Esophagus muscularis mucosa (tissue), 4 donors: ENCODE measurements around the gene BHLHA9. TPM values are rescaled to one million over a fixed set of nuclear protein-coding genes. Genes with fewer than 3 reads are reported as not detected.
A peak's percentile ranks its signal among the peaks of the same experiment; 100 is the strongest.

Experiments used
- DNase-seq: peaks from one replicate; pipeline ENCODE4 v3.0.0-alpha.2; 2017; ENCODE audit errors: extremely low spot score
- H3K27ac ChIP-seq, 4 donors: fragments of 200-600 bp; sonication (generic); replicated peaks in 1 of 4; 1 replicate in 3 of 4; 2 replicates in 1 of 4; pipeline ENCODE4 v1.5.1; 2016 to 2019; ENCODE audit warnings: mild to moderate bottlenecking in 1 of 4
- H3K27me3 ChIP-seq, 4 donors: fragments of 200-600 bp; sonication (generic); one replicate each; pipeline versions ENCODE4 v1.5.1 to v1.6.0; 2016 to 2019
- H3K36me3 ChIP-seq, 4 donors: fragments of 200-600 bp; sonication (generic); one replicate each; pipeline ENCODE4 v1.5.1; 2016 to 2019
- H3K4me1 ChIP-seq, 4 donors: fragments of 200-600 bp; sonication (generic); one replicate each; pipeline ENCODE4 v1.5.1; 2016 to 2019
- H3K4me3 ChIP-seq, 4 donors: fragments of 200-600 bp; sonication (generic); 1 replicate in 2 of 4; 2 replicates in 2 of 4; pipeline ENCODE4 v1.5.1; 2016 to 2019; ENCODE audit warnings: mild to moderate bottlenecking in 4 of 4, moderate library complexity in 1 of 4
- H3K9me3 ChIP-seq, 4 donors: fragments of 200-600 bp; sonication (generic); 1 replicate in 3 of 4; 2 replicates in 1 of 4; pipeline ENCODE4 v1.5.1; 2016 to 2019
- EP300 ChIP-seq: sonication (generic); formaldehyde crosslinking; IDR thresholded peaks from one replicate; pipeline ENCODE4 v1.6.1; 2017; ENCODE audit warnings: antibody characterized with exemption
- POLR2A ChIP-seq: fragments of 450-650 bp; IDR thresholded peaks from one replicate; pipeline ENCODE4 v1.6.1; 2017; ENCODE audit warnings: antibody characterized with exemption, moderate library complexity, mild to moderate bottlenecking, low read depth
- POLR2AphosphoS5 ChIP-seq, 2 donors: sonication (generic); formaldehyde crosslinking; IDR thresholded peaks; one replicate each; pipeline ENCODE4 v1.6.1; 2017; ENCODE audit warnings: antibody characterized with exemption in 2 of 2
- WGBS: methylation state at CpG from one replicate; pipeline ENCODE4 v1.1.5; 2018; 5-methylcytosine and 5-hydroxymethylcytosine counted together
- intact Hi-C: fragments of 100-400 bp; cut with DNase I; formaldehyde crosslinking; loops from one replicate; pipeline ENCODE4 v1.15.1; 2023
- total RNA-seq, 4 donors: library from RNA; depleted of rRNA; stranded (reverse); fragments of >200 nt; gene quantifications; one replicate each; pipeline versions ENCODE4 v1.1.0 to v1.2.1, GENCODE V29; 2016
- TF ChIP-seq, protein P1 (sequence below), 3 experiments: fragments of 200-600 bp in 2 of 3; fragments of 450-650 bp in 1 of 3; sonication (generic) in 2 of 3; IDR thresholded peaks; one replicate each; pipeline ENCODE4 v1.5.1; 2017 to 2019; ENCODE audit warnings: antibody characterized with exemption in 3 of 3, mild to moderate bottlenecking in 2 of 3, moderate library complexity in 1 of 3

The BHLHA9 gene
- total RNA-seq, 4 donors from 2014 or later = not detected

DNA sequence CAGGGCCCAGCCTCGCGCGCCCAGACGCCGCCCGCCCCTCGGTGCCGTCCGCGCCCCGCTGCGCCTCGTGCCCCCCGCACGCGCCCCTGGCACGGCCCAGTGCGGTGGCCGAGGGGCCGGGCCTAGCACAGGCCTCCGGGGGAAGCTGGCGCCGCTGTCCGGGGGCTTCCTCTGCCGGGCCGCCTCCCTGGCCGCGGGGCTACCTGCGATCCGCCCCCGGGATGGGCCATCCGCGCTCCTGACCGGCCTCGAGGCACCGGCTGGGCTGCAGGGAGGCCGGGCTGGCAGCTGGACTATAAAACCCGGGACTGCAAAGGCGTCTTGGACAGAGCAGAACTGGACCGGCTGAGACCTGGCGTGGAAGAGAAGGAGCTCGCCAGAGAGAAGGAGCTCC is 783 bp downstream of the BHLHA9 start:
- Histone ChIP-seq H3K4me3 (peak overlapping the region in 1 of 4 donors; percentile 31), H3K27ac (no peak overlapping the region), H3K27me3 (peaks cover 0 to 36% (median 12%) of the 10 kb centered on the region in 4 donors), H3K9me3 (no peaks in the 10 kb centered on the region), H3K4me1 (peaks cover 4 to 40% (median 32%) of the 10 kb centered on the region in 4 donors), H3K36me3 (no peaks in the 10 kb centered on the region)
- no CpG with 5 or more reads among the region's 42 CpGs for WGBS
- no peak for DNase-seq
- TF ChIP-seq, protein P1, sequence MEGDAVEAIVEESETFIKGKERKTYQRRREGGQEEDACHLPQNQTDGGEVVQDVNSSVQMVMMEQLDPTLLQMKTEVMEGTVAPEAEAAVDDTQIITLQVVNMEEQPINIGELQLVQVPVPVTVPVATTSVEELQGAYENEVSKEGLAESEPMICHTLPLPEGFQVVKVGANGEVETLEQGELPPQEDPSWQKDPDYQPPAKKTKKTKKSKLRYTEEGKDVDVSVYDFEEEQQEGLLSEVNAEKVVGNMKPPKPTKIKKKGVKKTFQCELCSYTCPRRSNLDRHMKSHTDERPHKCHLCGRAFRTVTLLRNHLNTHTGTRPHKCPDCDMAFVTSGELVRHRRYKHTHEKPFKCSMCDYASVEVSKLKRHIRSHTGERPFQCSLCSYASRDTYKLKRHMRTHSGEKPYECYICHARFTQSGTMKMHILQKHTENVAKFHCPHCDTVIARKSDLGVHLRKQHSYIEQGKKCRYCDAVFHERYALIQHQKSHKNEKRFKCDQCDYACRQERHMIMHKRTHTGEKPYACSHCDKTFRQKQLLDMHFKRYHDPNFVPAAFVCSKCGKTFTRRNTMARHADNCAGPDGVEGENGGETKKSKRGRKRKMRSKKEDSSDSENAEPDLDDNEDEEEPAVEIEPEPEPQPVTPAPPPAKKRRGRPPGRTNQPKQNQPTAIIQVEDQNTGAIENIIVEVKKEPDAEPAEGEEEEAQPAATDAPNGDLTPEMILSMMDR (IDR thresholded peaks at IDR 0.05) = no peak
- TF ChIP-seq POLR2AphosphoS5 (IDR thresholded peaks at IDR 0.05) (no peak), POLR2A (no peak), EP300 (no peak)
- intact Hi-C loops = no loop called here

DNA sequence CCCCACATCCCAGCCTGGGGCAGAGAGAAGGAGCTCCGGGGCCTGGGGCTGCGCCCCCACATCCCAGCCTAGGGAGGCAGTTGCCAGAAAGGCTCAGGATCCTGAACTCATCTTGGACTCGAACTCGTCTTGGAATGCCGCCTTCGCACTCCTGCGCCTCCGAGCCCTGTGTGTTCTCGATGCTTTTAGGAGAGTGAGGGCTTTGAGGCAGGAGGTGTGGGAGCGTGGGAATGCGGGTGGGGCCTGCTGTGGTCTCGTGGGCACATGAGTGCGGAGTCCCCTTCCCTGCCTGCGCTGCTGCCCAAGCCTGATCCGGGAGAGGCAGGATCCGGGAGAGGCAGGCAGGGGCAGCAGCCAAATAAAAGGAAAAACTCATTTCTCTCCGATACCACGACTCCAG is 1.2 kb downstream of the BHLHA9 start:
- intact Hi-C loops = no loop called here
- 62% methylated on average over 11 of the region's 18 CpGs for WGBS
- H3K9me3 ChIP-seq = no peaks in the 10 kb centered on the region

DNA sequence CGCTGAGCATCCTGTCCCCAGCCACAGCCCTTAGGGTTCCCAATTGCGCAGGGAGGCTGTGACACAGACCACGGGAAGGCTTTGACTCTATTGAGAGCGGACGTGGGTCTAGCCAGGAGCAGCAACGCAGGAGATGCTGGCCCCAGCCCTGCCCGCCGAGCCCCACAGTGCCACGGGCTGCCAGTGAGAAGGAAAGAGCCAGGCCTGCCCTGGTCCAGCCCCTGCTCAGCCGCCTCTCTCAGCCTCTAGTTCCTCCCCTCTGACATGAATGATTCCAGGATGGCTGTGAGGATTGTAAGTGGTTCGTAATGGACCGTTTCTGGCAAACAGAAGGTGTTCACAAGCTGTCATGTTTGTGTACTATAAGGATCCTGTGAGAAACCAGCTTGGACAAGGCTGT is 2.5 kb downstream of the BHLHA9 start:
- Histone ChIP-seq H3K27ac (no peak overlapping the region), H3K4me1 (peaks cover 4 to 36% (median 29%) of the 10 kb centered on the region in 4 donors), H3K9me3 (no peaks in the 10 kb centered on the region), H3K4me3 (no peak overlapping the region), H3K27me3 (peaks cover 0 to 42% (median 12%) of the 10 kb centered on the region in 4 donors), H3K36me3 (no peaks in the 10 kb centered on the region)
- TF ChIP-seq POLR2A (no peak), EP300 (no peak), POLR2AphosphoS5 (IDR thresholded peaks at IDR 0.05) (no peak)
- TF ChIP-seq, protein P1 (IDR thresholded peaks at IDR 0.05) = no peak
- 76% methylated on average over 4 of the region's 12 CpGs for WGBS
- intact Hi-C loops = no loop called here
- no peak for DNase-seq

More for the DNA sequence above, 1.2 kb downstream of the BHLHA9 start:
- Histone ChIP-seq H3K36me3 (no peaks in the 10 kb centered on the region), H3K4me1 (peaks cover 4 to 44% (median 36%) of the 10 kb centered on the region in 4 donors), H3K27ac (no peak overlapping the region), H3K4me3 (no peak overlapping the region), H3K27me3 (peaks cover 0 to 38% (median 12%) of the 10 kb centered on the region in 4 donors)
- TF ChIP-seq EP300 (no peak), POLR2A (no peak), POLR2AphosphoS5 (IDR thresholded peaks at IDR 0.05) (no peak)
- TF ChIP-seq, protein P1 (IDR thresholded peaks at IDR 0.05) = no peak
- no peak for DNase-seq

DNA sequence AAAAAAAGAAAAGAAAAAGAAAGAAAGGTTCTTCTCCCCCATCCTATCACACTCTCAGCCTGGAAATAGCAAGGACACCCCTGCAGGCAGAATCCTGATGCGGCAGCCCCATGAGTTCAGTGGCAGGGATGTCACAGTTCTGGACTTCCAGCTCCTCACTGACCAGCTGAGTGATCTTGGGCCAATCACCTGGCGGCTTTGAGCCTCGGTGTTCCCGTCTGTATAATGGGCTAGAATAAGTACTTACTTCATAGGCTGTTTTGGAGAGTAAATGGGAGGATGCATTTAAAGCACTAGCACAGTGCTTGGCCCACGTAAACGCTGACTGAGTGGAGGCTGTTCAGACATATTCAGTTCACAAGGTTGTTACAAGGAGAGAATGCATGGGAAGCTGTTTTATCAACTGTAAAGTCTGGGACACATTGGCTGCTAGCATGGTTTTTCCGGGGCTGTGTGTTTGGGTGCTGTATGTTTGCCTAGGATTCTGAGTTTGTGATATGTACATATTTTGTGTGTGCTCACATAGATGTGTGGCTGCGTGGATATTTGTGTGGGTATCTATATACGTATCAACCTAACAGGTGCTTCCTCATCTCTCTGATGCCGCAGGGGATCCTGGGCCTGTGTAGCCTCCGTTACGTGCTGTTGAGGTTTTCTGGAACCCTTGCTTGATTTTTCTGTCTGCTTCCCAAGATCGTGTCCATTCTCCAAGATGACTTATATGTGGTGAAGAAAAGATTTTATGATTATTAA is 3.4 kb downstream of the BHLHA9 start:
- peaks cover 0 to 51% (median 12%) of the 10 kb centered on the region in 4 donors for H3K27me3 ChIP-seq
- no peaks in the 10 kb centered on the region for H3K36me3 ChIP-seq
- H3K27ac ChIP-seq = no peak overlapping the region
- intact Hi-C loops = no loop called here
- no peak overlapping the region for H3K4me3 ChIP-seq
- no peak for DNase-seq
- TF ChIP-seq, protein P1 (IDR thresholded peaks at IDR 0.05) = no peak
- TF ChIP-seq EP300 (no peak), POLR2AphosphoS5 (IDR thresholded peaks at IDR 0.05) (no peak), POLR2A (no peak)
- H3K9me3 ChIP-seq = no peaks in the 10 kb centered on the region
- WGBS = 74% methylated on average over 13 of the region's 13 CpGs
- H3K4me1 ChIP-seq = peaks cover 4 to 29% (median 24%) of the 10 kb centered on the region in 4 donors
